Muscle of leg (tissue), 11 donors: ENCODE results near the gene CGB3. TPM values are rescaled to one million over a fixed set of nuclear protein-coding genes. Genes with fewer than 3 reads are reported as not detected.
"Not testable (repeated sequence)": the region's sequence is repeated elsewhere in the genome, so short reads cannot be mapped to it uniquely, and the experiment has no call there.

Experiments used
- DNase-seq: peaks from one replicate; pipeline ENCODE4 v3.0.0; 2013
- H3K27ac ChIP-seq: one replicate; pipeline ENCODE4 v1.5.1; 2013; ENCODE audit warnings: mild to moderate bottlenecking, low read length, control low read depth
- H3K27me3 ChIP-seq: one replicate; pipeline ENCODE4 v1.6.1; 2013; ENCODE audit warnings: low read length; ENCODE audit not compliant: control insufficient read depth, insufficient read depth
- H3K36me3 ChIP-seq: one replicate; pipeline ENCODE4 v1.6.1; 2013; ENCODE audit warnings: low read length; ENCODE audit not compliant: control insufficient read depth, insufficient read depth
- H3K4me1 ChIP-seq: one replicate; pipeline ENCODE4 v1.6.1; 2013; ENCODE audit warnings: low read length; ENCODE audit not compliant: control insufficient read depth, insufficient read depth
- H3K4me3 ChIP-seq: one replicate; pipeline ENCODE4 v1.5.1; 2013; ENCODE audit warnings: low read length, control low read depth
- H3K9me3 ChIP-seq: replicated peaks from 2 replicates; pipeline ENCODE4 v1.6.1; 2013; ENCODE audit warnings: low read depth, low read length; ENCODE audit not compliant: control insufficient read depth
- WGBS: methylation state at CpG from one replicate; pipeline ENCODE4 v1.1.5; 2013; ENCODE audit warnings: missing lambda C conversion rate; ENCODE audit not compliant: insufficient coverage; 5-methylcytosine and 5-hydroxymethylcytosine counted together
- polyA plus RNA-seq, 8 donors: library from polyadenylated mRNA; unstranded; fragments of 120-200 nt; gene quantifications; one replicate each; pipeline versions ENCODE4 v1.2.1 to v1.2.3, GENCODE V29; 2013; ENCODE audit warnings: inconsistent platforms in 1 of 8, low replicate concordance in 1 of 8; ENCODE audit not compliant: insufficient read length in 8 of 8, insufficient read depth in 1 of 8
- total RNA-seq: library from RNA; stranded (reverse); fragments of 120-200 nt; gene quantifications from one replicate; pipeline ENCODE4 v1.2.4, GENCODE V29; 2013

CGB3 gene
- total and polyA plus RNA-seq, 9 donors, result 0.22 to 0.60 (median 0.57) TPM; not detected in 6

DNA sequence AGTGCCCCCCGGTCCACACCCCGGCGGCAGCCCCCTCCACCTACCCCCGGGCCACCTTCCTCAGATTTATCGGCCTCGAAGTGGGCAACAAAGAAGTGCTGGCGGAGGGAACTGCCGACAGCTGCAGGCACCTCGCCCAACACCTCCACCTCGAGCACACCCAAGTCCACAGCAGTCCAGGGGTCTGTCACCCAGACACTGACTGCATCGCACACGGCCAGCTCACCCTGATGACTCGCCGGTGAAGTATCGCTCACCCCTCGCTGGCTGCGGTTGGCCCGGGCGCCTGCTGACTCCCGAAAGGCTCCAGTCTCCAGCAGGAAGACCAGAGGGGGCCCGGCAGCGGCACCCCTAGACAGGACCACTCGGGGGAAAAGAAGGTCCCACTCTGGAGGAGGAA lies 1.5 kb upstream of the CGB3 start:
- H3K9me3 ChIP-seq, H3K27ac ChIP-seq, DNase-seq, H3K36me3 ChIP-seq, H3K4me3 ChIP-seq, H3K4me1 ChIP-seq: not testable (repeated sequence)
- peaks cover 11% of the 10 kb centered on the region for H3K27me3 ChIP-seq
- WGBS, result 84% methylated on average over 8 of the region's 23 CpGs

DNA sequence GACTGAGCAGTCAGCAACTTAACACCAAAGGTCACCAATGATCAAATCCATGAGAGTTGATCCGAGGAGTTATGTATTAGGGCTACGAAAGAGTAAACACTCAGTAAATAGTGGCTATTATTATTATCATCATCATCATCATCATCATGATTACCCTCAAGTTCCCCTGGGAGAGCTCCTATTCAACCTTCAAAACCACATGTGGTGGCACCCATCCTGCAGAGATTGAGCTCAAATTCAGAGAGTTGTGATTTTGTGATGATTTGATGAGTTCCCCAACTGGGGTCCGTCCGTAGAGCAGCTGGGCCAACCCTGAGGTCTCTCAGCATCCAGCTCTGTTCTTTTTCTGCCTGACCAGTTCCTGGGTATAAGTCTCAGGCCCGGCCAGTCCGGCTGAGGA lies 955 bp upstream of the CGB3 start:
- DNase-seq, H3K36me3 ChIP-seq, H3K9me3 ChIP-seq, H3K27ac ChIP-seq, H3K4me3 ChIP-seq, H3K4me1 ChIP-seq: not testable (repeated sequence)
- no CpG with 5 or more reads among the region's 6 CpGs for WGBS
- H3K27me3 ChIP-seq, result peaks cover 16% of the 10 kb centered on the region

DNA sequence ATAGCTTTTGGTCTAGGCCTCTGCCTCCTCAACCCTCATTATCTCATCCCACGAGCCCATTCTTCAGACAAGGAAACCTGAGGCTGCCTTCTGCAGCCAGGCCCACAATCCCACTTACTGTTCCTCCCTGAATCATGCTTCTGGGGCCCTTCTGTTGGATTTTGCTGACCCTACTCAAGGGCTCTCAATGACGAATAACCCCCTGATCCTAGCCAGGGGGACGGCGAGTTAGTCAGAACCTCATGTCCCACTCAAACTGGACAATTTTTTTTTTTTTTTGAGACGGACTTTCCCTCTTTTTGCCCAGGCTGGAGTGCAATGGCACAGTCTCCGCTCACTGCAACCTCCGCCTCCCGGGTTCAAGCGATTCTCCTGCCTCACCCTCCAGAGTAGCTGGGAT lies 2.0 kb downstream of the CGB3 start:
- Histone ChIP-seq H3K4me1 (peaks cover 21% of the 10 kb centered on the region), H3K27me3 (peaks cover 45% of the 10 kb centered on the region), H3K4me3 (no peak overlapping the region), H3K27ac (no peak overlapping the region), H3K36me3 (no peaks in the 10 kb centered on the region), H3K9me3 (no peaks in the 10 kb centered on the region)
- no peak for DNase-seq
- 88% methylated on average over 4 of the region's 9 CpGs for WGBS

DNA sequence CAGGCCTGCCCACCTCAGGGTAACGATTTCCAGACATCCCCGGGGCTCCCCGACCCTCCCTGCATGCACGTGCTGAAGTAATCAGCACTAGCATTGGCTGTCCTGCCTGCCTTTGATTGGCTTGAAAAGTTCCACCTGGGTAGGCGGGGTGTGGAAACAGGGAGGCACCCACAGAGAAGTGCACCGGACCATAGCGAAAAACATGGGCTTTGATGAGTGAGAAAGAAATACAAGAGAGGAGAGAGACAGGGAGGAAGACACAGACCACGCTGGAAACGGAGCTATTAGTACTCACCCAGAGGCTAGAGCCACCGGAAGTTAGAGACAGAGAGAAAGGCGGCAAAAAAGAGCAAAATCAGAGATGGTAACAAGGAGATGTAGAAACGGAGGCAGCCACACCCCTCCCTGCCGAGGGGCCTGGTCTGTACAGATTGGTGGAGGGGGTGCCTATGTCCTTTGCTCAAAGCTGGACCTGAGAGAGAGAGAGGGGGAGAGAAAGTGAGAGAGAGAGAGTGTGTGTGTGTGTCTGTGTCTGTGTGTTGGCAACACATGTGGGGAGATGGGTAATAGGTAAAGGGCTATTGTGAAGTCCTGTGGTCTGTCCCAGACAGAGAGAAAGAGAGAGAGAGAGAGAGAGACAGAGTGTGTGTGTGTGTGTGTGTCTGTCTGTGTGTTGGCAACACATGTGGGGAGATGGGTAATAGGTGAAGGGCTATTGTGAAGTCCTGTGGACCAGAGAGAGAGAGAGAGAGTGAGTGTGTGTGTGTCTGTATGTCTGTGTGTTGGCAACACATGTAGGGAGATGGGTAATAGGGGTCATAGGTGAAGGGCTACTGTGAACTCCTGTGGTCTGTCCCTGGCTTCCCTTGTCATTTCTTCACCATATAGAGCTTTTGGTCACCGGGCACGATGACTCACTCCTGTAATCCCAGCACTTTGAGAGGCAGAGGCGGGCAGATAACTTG lies 2.9 kb downstream of the CGB3 start:
- Histone ChIP-seq H3K27ac (no peak overlapping the region), H3K27me3 (peaks cover 47% of the 10 kb centered on the region), H3K36me3 (peaks cover under 1% of the 10 kb centered on the region), H3K9me3 (no peaks in the 10 kb centered on the region), H3K4me3 (no peak overlapping the region), H3K4me1 (peaks cover 21% of the 10 kb centered on the region)
- WGBS, result 28% methylated on average over 15 of the region's 16 CpGs
- no peak for DNase-seq

DNA sequence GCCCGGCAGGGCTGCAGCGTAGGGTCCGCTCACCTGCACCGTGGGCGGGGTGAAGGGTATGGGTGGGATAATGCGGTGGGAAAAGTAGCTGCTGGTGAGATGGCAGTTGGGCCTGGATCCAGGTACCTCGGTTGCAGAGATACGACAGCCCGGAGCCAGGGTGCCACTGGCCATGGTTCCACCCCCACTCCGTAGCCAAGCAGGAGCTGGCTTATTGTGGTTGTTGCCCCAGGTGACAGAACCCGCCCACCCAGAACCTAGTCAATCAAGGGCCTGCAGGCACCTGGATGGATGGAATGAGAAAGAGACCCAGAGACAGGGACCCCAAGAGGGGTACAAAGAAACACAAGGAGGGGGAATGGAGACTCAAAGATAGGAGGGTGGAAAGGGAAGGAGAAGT lies 3.8 kb downstream of the CGB3 start:
- no peak for DNase-seq
- Histone ChIP-seq H3K36me3 (peaks cover 9% of the 10 kb centered on the region), H3K27me3 (peaks cover 47% of the 10 kb centered on the region), H3K4me3 (no peak overlapping the region), H3K9me3 (no peaks in the 10 kb centered on the region), H3K27ac (no peak overlapping the region), H3K4me1 (peaks cover 21% of the 10 kb centered on the region)
- WGBS, result 69% methylated on average over 5 of the region's 11 CpGs

DNA sequence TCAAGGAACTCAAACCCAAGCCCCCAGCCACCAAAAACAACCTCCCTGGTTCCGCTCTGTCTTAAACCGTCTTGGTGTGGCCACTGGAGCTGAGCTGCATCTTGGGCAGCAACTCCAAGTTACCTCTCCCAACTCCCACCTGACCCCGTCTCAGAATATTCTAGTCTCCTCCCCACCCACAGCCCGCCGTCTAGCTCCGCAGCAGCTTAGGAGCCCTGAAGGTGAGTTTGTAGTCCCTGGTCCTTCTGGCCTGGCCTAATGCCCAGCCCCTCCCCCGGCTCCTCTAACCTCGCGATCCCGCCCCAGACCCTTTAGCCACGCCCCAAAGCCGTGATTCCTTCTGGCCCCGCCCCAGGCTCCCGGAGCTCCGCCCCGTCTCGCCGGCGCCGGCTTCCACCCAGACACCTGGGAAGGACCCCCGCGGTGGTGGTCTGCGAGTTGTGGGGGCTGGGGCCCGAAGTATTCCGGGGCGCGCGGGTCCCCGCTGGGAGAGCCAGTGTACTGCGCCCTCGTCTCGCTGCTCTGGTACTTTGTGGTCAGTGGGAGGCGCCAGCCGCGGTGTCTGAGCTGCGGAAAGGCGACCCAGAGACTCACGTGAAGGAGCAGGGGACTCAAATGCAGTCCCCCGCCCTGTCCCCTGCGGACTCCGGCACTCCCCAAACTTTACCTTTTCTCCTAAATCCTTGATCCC lies 4.7 kb downstream of the CGB3 start:
- H3K9me3 ChIP-seq, result no peaks in the 10 kb centered on the region
- H3K36me3 ChIP-seq, result peaks cover 19% of the 10 kb centered on the region
- no peak overlapping the region for H3K4me3 ChIP-seq
- H3K27ac ChIP-seq, result no peak overlapping the region
- peak; percentile 32 for DNase-seq
- WGBS, result 10% methylated on average over 36 of the region's 41 CpGs
- peaks cover 21% of the 10 kb centered on the region for H3K4me1 ChIP-seq
- H3K27me3 ChIP-seq, result peaks cover 47% of the 10 kb centered on the region

DNA sequence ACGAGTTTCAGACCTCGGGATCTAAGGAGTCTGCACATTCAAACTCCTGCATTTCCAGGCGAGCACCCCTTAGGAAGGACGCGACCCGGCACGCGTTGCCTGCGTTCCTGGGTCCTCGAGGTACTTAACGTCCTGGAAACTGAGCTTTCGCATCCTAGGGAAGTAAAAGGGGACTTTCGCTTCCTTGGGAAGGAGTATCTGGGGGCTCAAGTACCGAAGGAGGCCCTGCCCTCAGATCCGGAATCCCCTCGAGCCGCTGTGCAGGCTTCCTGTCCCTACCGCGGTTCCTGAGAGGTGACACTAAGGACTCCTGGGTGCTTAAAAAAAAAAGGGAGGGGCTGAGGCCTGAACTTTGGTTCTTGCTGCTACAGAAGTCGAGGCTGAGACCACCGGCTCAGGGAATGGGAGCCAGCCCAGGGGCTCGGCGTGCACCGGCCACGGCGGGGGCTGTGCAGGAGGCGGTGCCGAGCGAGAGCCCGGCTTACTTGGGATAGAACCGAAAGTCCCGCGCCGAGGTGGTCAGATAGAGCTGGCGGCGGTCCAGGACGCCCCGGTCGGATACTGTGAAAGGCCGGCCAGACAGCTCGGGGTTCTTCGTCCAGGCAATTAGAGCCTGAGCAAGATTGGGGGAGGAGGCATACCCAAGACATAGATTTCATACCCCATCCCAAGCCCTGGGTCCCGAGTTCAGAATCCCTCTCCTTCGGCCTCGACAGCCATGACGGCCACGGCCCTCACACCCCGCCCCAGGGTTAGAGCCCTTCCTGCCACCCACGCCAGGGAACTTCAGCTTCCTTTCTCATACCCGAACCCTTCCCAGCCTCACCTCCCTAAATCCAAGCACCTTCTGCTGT lies 5.5 kb downstream of the CGB3 start:
- H3K4me1 ChIP-seq, result peaks cover 21% of the 10 kb centered on the region
- not testable (repeated sequence) for H3K27ac ChIP-seq, H3K9me3 ChIP-seq, DNase-seq
- H3K27me3 ChIP-seq, result peaks cover 47% of the 10 kb centered on the region
- WGBS, result 12% methylated on average over 43 of the region's 50 CpGs
- H3K36me3 ChIP-seq, result peaks cover 25% of the 10 kb centered on the region
- H3K4me3 ChIP-seq, result peak overlapping the region; percentile 33

DNA sequence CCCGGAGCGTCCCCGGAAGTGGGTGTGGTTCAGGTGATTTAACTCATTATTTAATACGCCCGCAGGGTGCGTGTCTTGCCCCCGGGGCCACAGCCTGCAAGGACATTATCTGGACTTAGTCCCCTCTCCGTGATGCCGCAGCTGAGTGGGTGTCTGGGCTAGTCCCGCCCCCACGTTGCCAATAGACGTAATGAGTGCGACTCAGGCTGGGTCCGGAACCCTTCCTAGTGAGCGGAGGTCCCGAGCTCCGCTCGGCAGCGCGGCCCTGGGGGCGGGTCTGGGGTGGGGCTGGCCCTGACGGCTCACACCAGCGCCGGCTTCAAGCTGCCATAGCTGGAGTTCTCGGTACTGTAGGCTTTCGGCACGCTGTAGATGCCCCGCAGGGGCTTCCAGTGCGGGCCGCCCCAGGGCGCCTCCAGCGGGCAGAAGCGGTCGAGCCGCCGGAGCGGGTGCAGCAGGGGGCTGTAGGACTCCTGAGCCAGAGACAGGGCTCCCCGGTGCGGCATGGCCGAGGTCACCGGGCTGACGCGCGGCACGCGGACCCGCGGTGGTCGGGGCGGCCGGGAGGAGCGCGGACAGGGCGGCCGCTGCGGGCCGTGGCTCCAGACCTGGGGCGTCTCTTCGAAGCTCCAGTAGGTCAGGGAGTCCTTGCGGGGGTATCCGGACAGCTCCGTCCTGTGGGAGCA lies 6.3 kb downstream of the CGB3 start:
- peaks cover 21% of the 10 kb centered on the region for H3K4me1 ChIP-seq
- DNase-seq, result peak; percentile 49
- H3K9me3 ChIP-seq, result no peaks in the 10 kb centered on the region
- 1% methylated on average over 56 of the region's 62 CpGs for whole genome bisulfite sequencing
- peak overlapping the region; percentile 40 for H3K4me3 ChIP-seq
- peaks cover 47% of the 10 kb centered on the region for H3K27me3 ChIP-seq
- H3K36me3 ChIP-seq, result peaks cover 25% of the 10 kb centered on the region
- H3K27ac ChIP-seq, result no peak overlapping the region

DNA sequence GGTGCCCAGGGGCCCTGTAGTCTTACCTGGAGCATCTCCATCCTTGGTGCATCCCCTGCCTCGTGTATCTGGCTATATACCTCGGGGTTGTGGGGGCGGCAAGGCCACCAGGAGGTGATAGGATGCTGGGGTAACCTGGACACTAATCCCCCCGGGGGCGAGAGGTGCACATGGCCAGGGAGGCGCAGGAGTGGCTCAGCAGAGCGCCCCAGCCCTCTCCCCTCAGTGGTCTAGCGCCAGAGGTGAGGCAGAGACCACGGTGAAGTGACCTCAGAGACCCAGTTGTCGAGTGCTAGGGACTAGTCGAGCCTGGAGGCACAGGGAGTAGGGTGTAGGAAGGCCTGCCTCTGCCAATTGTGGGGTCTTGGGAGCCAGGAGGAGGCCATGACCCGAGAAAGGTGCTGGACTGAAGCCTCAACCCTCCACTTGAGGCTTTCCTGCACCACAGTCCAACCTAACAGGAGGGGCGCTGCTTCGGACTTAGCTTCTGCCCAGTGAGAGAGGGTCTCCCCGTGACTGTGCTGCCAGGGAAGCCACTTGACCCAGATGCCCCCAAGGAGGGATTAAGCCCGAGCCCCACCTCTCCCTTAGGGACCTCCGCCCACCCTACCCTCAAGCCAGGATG lies 7.0 kb downstream of the CGB3 start, which contains the start of gene LHB:
Gene LHB, minus strand, starts transcription at position 51 of the 625 bp plus-strand sequence. Its CDS starts 10 bp downstream, at position 41.
- Histone ChIP-seq H3K4me1 (peaks cover 21% of the 10 kb centered on the region), H3K27ac (no peak within 1 kb of the TSS), H3K27me3 (peaks cover 47% of the 10 kb centered on the region), H3K9me3 (no peaks in the 10 kb centered on the region), H3K36me3 (peaks cover 31% of the 10 kb centered on the region), H3K4me3 (peak within 1 kb of the TSS; percentile 40)
- 69% methylated on average over 11 of the region's 17 CpGs for WGBS
- DNase-seq, result no peak
